NCI-H2107 treated with DMSO at 0.1 percent for 48 hours (cell line): ENCODE results near the gene SEMA4G.

Experiments used
- DNase-seq: peaks from one replicate; lab custom pipeline; 2025; ENCODE audit not compliant: unreplicated experiment; lab: John Stamatoyannopoulos, UW

Gene SEMA4G

GRCh38 chr10:100969187-100970075, at the start of gene SEMA4G:
TSS of gene SEMA4G (plus strand) at chr10:100969504. CDS start at chr10:100972913, 3,409 bp downstream.
- DNase-seq = no peak

GRCh38 chr10:100923580-100923979, 45.7 kb upstream of the SEMA4G start:
- DNase-seq = no peak

- DNase-seq = no peak
Observed at GRCh38 chr10:100927266-100927665, 42.0 kb upstream of the SEMA4G start.

- DNase-seq = no peak
Observed at GRCh38 chr10:100928039-100928438, 41.3 kb upstream of the SEMA4G start.

GRCh38 chr10:100930368-100930767, 38.9 kb upstream of the SEMA4G start:
- no peak for DNase-seq

GRCh38 chr10:100934084-100934659, 35.1 kb upstream of the SEMA4G start:
- DNase-seq = no peak

- DNase-seq = no peak
Observed at GRCh38 chr10:100939763-100940344, 29.4 kb upstream of the SEMA4G start.

- DNase-seq = no peak
Observed at GRCh38 chr10:100942229-100942628, 27.1 kb upstream of the SEMA4G start.

GRCh38 chr10:100943508-100943907, 25.8 kb upstream of the SEMA4G start:
- no peak for DNase-seq

- DNase-seq = no peak
Observed at GRCh38 chr10:100945754-100946153, 23.6 kb upstream of the SEMA4G start.

- no peak for DNase-seq
Observed at GRCh38 chr10:100948916-100949315, 20.4 kb upstream of the SEMA4G start.

- no peak for DNase-seq
Observed at GRCh38 chr10:100960251-100960650, 9.1 kb upstream of the SEMA4G start.

GRCh38 chr10:100962351-100963080, 6.8 kb upstream of the SEMA4G start:
- DNase-seq = no peak

GRCh38 chr10:100963826-100964225, 5.5 kb upstream of the SEMA4G start:
- DNase-seq = no peak

- no peak for DNase-seq
Observed at GRCh38 chr10:100965820-100966219, 3.5 kb upstream of the SEMA4G start.

GRCh38 chr10:100966887-100967286, 2.4 kb upstream of the SEMA4G start:
- no peak for DNase-seq

- no peak for DNase-seq
Observed at GRCh38 chr10:100967332-100967731, 2.0 kb upstream of the SEMA4G start.

GRCh38 chr10:100968062-100968736, 1.1 kb upstream of the SEMA4G start:
- no peak for DNase-seq

- no peak for DNase-seq
Observed at GRCh38 chr10:100968863-100969186, 479 bp upstream of the SEMA4G start.

GRCh38 chr10:100970076-100970913, 991 bp downstream of the SEMA4G start:
- DNase-seq = no peak
